Stimulated activated naive B cell treated with anti-CD40 and anti-IgM and Interleukin-4, amounts not matched to agents 10 μg/mL and 1 μg/mL and 100 μg/mL, for 72 hours (primary cell): ENCODE data around the gene SAG.

Source experiments
- ATAC-seq, 2 donors: fragments of 150-1000 bp; cut with Tn5 transposase; replicated peaks; 2 replicates each; pipeline ENCODE4 v1.10.0; 2021; ENCODE audit warnings: moderate library complexity in 1 of 2
- DNase-seq: peaks from one replicate; pipeline ENCODE4 v3.0.0; 2021
- H3K27ac Mint-ChIP-seq: one replicate; pipeline ENCODE4 v1.8.0; 2022; ENCODE audit warnings: mild to moderate bottlenecking, mixed read lengths
- H3K27me3 Mint-ChIP-seq, 2 donors: one replicate each; pipeline ENCODE4 v1.8.0; 2022; ENCODE audit warnings: mixed read lengths in 2 of 2
- H3K36me3 Mint-ChIP-seq, 2 donors: one replicate each; pipeline ENCODE4 v1.8.0; 2022; ENCODE audit warnings: mixed read lengths in 2 of 2, mild to moderate bottlenecking in 1 of 2
- H3K4me1 Mint-ChIP-seq, 2 donors: one replicate each; pipeline ENCODE4 v1.8.0; 2022; ENCODE audit warnings: mixed read lengths in 2 of 2, mild to moderate bottlenecking in 1 of 2
- H3K4me3 Mint-ChIP-seq, 2 donors: one replicate each; pipeline ENCODE4 v1.8.0; 2022; ENCODE audit warnings: mild to moderate bottlenecking in 2 of 2, mixed read lengths in 2 of 2, moderate library complexity in 1 of 2
- H3K9me3 Mint-ChIP-seq, 2 donors: one replicate each; pipeline ENCODE4 v1.8.0; 2022; ENCODE audit warnings: mixed read lengths in 2 of 2, mild to moderate bottlenecking in 1 of 2

Gene SAG

GRCh38 chr2:233273120-233273519, 34.5 kb upstream of the SAG start:
- no peak for ATAC-seq
- DNase-seq, result no peak
- peaks cover 51 to 76% of the 10 kb centered on the region in 2 donors for H3K36me3 Mint-ChIP-seq
- H3K4me1 Mint-ChIP-seq, result peaks cover 24 to 30% of the 10 kb centered on the region in 2 donors
- H3K9me3 Mint-ChIP-seq, result no peaks in the 10 kb centered on the region
- no peaks in the 10 kb centered on the region for H3K27me3 Mint-ChIP-seq
- no peak overlapping the region for H3K27ac Mint-ChIP-seq
- H3K4me3 Mint-ChIP-seq, result no peak overlapping the region

- peaks cover 10 to 12% of the 10 kb centered on the region in 2 donors for H3K4me1 Mint-ChIP-seq
- no peaks in the 10 kb centered on the region for H3K9me3 Mint-ChIP-seq
- no peaks in the 10 kb centered on the region for H3K27me3 Mint-ChIP-seq
- H3K4me3 Mint-ChIP-seq, result no peak overlapping the region
- DNase-seq (no peak), ATAC-seq (no peak)
- peak overlapping the region; percentile 31 for H3K27ac Mint-ChIP-seq
- H3K36me3 Mint-ChIP-seq, result peaks cover 43 to 62% of the 10 kb centered on the region in 2 donors
These were observed 32.4 kb upstream of the SAG start for GRCh38 chr2:233275223-233275622.

- peaks cover 0 to 5% of the 10 kb centered on the region in 2 donors for H3K4me1 Mint-ChIP-seq
- ATAC-seq (no peak), DNase-seq (no peak)
- H3K9me3 Mint-ChIP-seq, result no peaks in the 10 kb centered on the region
- peaks cover 47 to 59% of the 10 kb centered on the region in 2 donors for H3K36me3 Mint-ChIP-seq
- H3K4me3 Mint-ChIP-seq, result no peak overlapping the region
- no peaks in the 10 kb centered on the region for H3K27me3 Mint-ChIP-seq
- no peak overlapping the region for H3K27ac Mint-ChIP-seq
These were observed 28.7 kb upstream of the SAG start for GRCh38 chr2:233278921-233279320.

- peaks cover 0 to 4% of the 10 kb centered on the region in 2 donors for H3K4me1 Mint-ChIP-seq
These were observed 27.4 kb upstream of the SAG start for GRCh38 chr2:233280114-233280693.

GRCh38 chr2:233281553-233281952, 26.1 kb upstream of the SAG start:
- H3K4me1 Mint-ChIP-seq, result peaks cover 0 to 4% of the 10 kb centered on the region in 2 donors
- DNase-seq (no peak), ATAC-seq (no peak)
- H3K27ac Mint-ChIP-seq, result no peak overlapping the region
- peaks cover 50 to 52% of the 10 kb centered on the region in 2 donors for H3K36me3 Mint-ChIP-seq
- no peak overlapping the region for H3K4me3 Mint-ChIP-seq
- H3K27me3 Mint-ChIP-seq, result no peaks in the 10 kb centered on the region
- no peaks in the 10 kb centered on the region for H3K9me3 Mint-ChIP-seq

More at GRCh38 chr2:233280114-233280693, 27.4 kb upstream of the SAG start:
- H3K27ac Mint-ChIP-seq, result no peak overlapping the region
- ATAC-seq (no peak), DNase-seq (no peak)
- H3K4me3 Mint-ChIP-seq, result no peak overlapping the region
- no peaks in the 10 kb centered on the region for H3K9me3 Mint-ChIP-seq
- no peaks in the 10 kb centered on the region for H3K27me3 Mint-ChIP-seq
- H3K36me3 Mint-ChIP-seq, result peaks cover 44 to 53% of the 10 kb centered on the region in 2 donors

- H3K36me3 Mint-ChIP-seq, result peaks cover 55 to 57% of the 10 kb centered on the region in 2 donors
These were observed 25.5 kb upstream of the SAG start for GRCh38 chr2:233281992-233282603.

GRCh38 chr2:233285921-233286320, 21.7 kb upstream of the SAG start:
- H3K4me1 Mint-ChIP-seq, result peaks cover 0 to 4% of the 10 kb centered on the region in 2 donors
- peaks cover 55 to 61% of the 10 kb centered on the region in 2 donors for H3K36me3 Mint-ChIP-seq
- no peaks in the 10 kb centered on the region for H3K27me3 Mint-ChIP-seq
- DNase-seq (no peak), ATAC-seq (no peak)
- H3K27ac Mint-ChIP-seq, result no peak overlapping the region
- no peaks in the 10 kb centered on the region for H3K9me3 Mint-ChIP-seq
- H3K4me3 Mint-ChIP-seq, result no peak overlapping the region

More at GRCh38 chr2:233281992-233282603, 25.5 kb upstream of the SAG start:
- peaks cover 0 to 4% of the 10 kb centered on the region in 2 donors for H3K4me1 Mint-ChIP-seq
- H3K27me3 Mint-ChIP-seq, result no peaks in the 10 kb centered on the region
- H3K4me3 Mint-ChIP-seq, result no peak overlapping the region
- DNase-seq (no peak), ATAC-seq (no peak)
- no peaks in the 10 kb centered on the region for H3K9me3 Mint-ChIP-seq
- peak overlapping the region; percentile 43 for H3K27ac Mint-ChIP-seq

GRCh38 chr2:233287871-233288270, 19.7 kb upstream of the SAG start:
- Mint-ChIP-seq H3K4me3 (no peak overlapping the region), H3K36me3 (peaks cover 51 to 58% of the 10 kb centered on the region in 2 donors), H3K27me3 (no peaks in the 10 kb centered on the region), H3K4me1 (peaks cover 0 to 1% of the 10 kb centered on the region in 2 donors), H3K27ac (no peak overlapping the region), H3K9me3 (no peaks in the 10 kb centered on the region)
- ATAC-seq, result no peak
- no peak for DNase-seq

- no peak for DNase-seq
- no peak for ATAC-seq
- Mint-ChIP-seq H3K4me3 (no peak overlapping the region), H3K9me3 (no peaks in the 10 kb centered on the region), H3K27ac (no peak overlapping the region), H3K27me3 (no peaks in the 10 kb centered on the region), H3K36me3 (peaks cover 55 to 62% of the 10 kb centered on the region in 2 donors), H3K4me1 (no peaks in the 10 kb centered on the region)
These were observed 19.0 kb upstream of the SAG start for GRCh38 chr2:233288663-233289062.

GRCh38 chr2:233289648-233290047, 18.0 kb upstream of the SAG start:
- H3K27ac Mint-ChIP-seq, result no peak overlapping the region
- ATAC-seq, result no peak
- H3K27me3 Mint-ChIP-seq, result no peaks in the 10 kb centered on the region
- DNase-seq, result no peak
- peaks cover 63 to 71% of the 10 kb centered on the region in 2 donors for H3K36me3 Mint-ChIP-seq
- no peak overlapping the region for H3K4me3 Mint-ChIP-seq
- no peaks in the 10 kb centered on the region for H3K9me3 Mint-ChIP-seq
- H3K4me1 Mint-ChIP-seq, result peaks cover 0 to 2% of the 10 kb centered on the region in 2 donors

GRCh38 chr2:233290051-233290845, 17.4 kb upstream of the SAG start:
- ATAC-seq (no peak), DNase-seq (no peak)
- Mint-ChIP-seq H3K4me3 (no peak overlapping the region), H3K9me3 (no peaks in the 10 kb centered on the region), H3K27me3 (no peaks in the 10 kb centered on the region), H3K4me1 (peaks cover 0 to 2% of the 10 kb centered on the region in 2 donors), H3K36me3 (peaks cover 63 to 71% of the 10 kb centered on the region in 2 donors), H3K27ac (peak overlapping the region; percentile 48)

GRCh38 chr2:233295891-233296290, 11.7 kb upstream of the SAG start:
- no peak overlapping the region for H3K4me3 Mint-ChIP-seq
- no peak for DNase-seq
- peaks cover 50 to 51% of the 10 kb centered on the region in 2 donors for H3K36me3 Mint-ChIP-seq
- ATAC-seq, result no peak
- no peaks in the 10 kb centered on the region for H3K9me3 Mint-ChIP-seq
- H3K27me3 Mint-ChIP-seq, result no peaks in the 10 kb centered on the region
- no peak overlapping the region for H3K27ac Mint-ChIP-seq
- peaks cover 0 to 4% of the 10 kb centered on the region in 2 donors for H3K4me1 Mint-ChIP-seq

- H3K36me3 Mint-ChIP-seq, result peaks cover 45% of the 10 kb centered on the region in 2 donors
- no peaks in the 10 kb centered on the region for H3K27me3 Mint-ChIP-seq
- no peak for DNase-seq
- ATAC-seq, result no peak
- no peaks in the 10 kb centered on the region for H3K9me3 Mint-ChIP-seq
- H3K27ac Mint-ChIP-seq, result no peak overlapping the region
- no peak overlapping the region for H3K4me3 Mint-ChIP-seq
- peaks cover 0 to 4% of the 10 kb centered on the region in 2 donors for H3K4me1 Mint-ChIP-seq
These were observed 10.5 kb upstream of the SAG start for GRCh38 chr2:233297076-233297475.

GRCh38 chr2:233300401-233300800, 7.2 kb upstream of the SAG start:
- ATAC-seq (no peak), DNase-seq (no peak)
- H3K4me3 Mint-ChIP-seq, result no peak overlapping the region
- peaks cover 0 to 4% of the 10 kb centered on the region in 2 donors for H3K4me1 Mint-ChIP-seq
- H3K27ac Mint-ChIP-seq, result no peak overlapping the region
- no peaks in the 10 kb centered on the region for H3K27me3 Mint-ChIP-seq
- peaks cover 11 to 14% of the 10 kb centered on the region in 2 donors for H3K36me3 Mint-ChIP-seq
- H3K9me3 Mint-ChIP-seq, result no peaks in the 10 kb centered on the region
